SK-N-SH (cell line): ENCODE measurements around the gene EVI5. TPM values are rescaled to one million over a fixed set of nuclear protein-coding genes. Genes with fewer than 3 reads are reported as not detected.

ENCODE experiments used
- CTCF ChIA-PET: fragments of 300-600, 350-600 bp; formaldehyde crosslinking; extraction: SDS; loops from one replicate; lab custom pipeline; 2021; lab: Yijun Ruan, JAX
- POLR2A ChIA-PET: fragments of 350-600 bp; sonication (Branson Sonifier 250); formaldehyde crosslinking; extraction: SDS; loops from one replicate; lab custom pipeline; 2020; ENCODE audit warnings: antibody characterized with exemption, inconsistent platforms; lab: Yijun Ruan, JAX
- DNase-seq: peaks from one replicate; pipeline ENCODE4 v3.0.0; 2012
- H2AFZ ChIP-seq: fragments of 200-600 bp; sonication (generic); 2 replicates; pipeline ENCODE4 v1.8.1; 2016; ENCODE audit warnings: antibody characterized with exemption, mild to moderate bottlenecking, low read depth
- H3F3A ChIP-seq: fragments of 200-600 bp; sonication (generic); replicated peaks from 2 replicates; pipeline ENCODE3; 2016; ENCODE audit warnings: antibody characterized with exemption, mild to moderate bottlenecking; ENCODE audit not compliant: insufficient read depth
- H3K27ac ChIP-seq, 2 experiments: fragments of 200-500 bp in 1 of 2; fragments of 200-600 bp in 1 of 2; sonication (Bioruptor generic) in 1 of 2; sonication (generic), shearing (Covaris generic) in 1 of 2; 2 replicates each; pipeline versions ENCODE4 v1.5.1 to v1.6.1; 2014 to 2016; ENCODE audit warnings: low read depth in 2 of 2, inconsistent platforms in 1 of 2, low read length in 1 of 2, mild to moderate bottlenecking in 1 of 2, mixed read lengths in 1 of 2
- H3K27me3 ChIP-seq: fragments of 200-600 bp; sonication (generic), shearing (Covaris generic); 2 replicates; pipeline ENCODE4 v1.6.1; 2016; ENCODE audit warnings: mixed run types; ENCODE audit not compliant: insufficient read depth
- H3K36me3 ChIP-seq, 2 experiments: fragments of 200-500 bp in 1 of 2; fragments of 200-600 bp in 1 of 2; sonication (Bioruptor generic) in 1 of 2; sonication (generic) in 1 of 2; replicated peaks in 1 of 2; 2 replicates each; pipeline versions ENCODE3 to v1.5.1; 2014 to 2016; ENCODE audit warnings: low read length in 1 of 2, mild to moderate bottlenecking in 1 of 2; ENCODE audit not compliant: insufficient read depth in 2 of 2, control insufficient read depth in 1 of 2
- H3K4me1 ChIP-seq, 2 experiments: fragments of 200-500 bp in 1 of 2; fragments of 200-600 bp in 1 of 2; sonication (Bioruptor generic) in 1 of 2; sonication (generic), shearing (Covaris generic) in 1 of 2; 2 replicates each; pipeline versions ENCODE4 v1.5.1 to v1.6.1; 2014 to 2016; ENCODE audit warnings: low read depth in 1 of 2, low read length in 1 of 2, mixed run types in 1 of 2; ENCODE audit not compliant: insufficient read depth in 2 of 2, control insufficient read depth in 1 of 2
- H3K4me2 ChIP-seq: fragments of 200-600 bp; sonication (generic), shearing (Covaris generic); 2 replicates; pipeline ENCODE4 v1.6.1; 2017; ENCODE audit warnings: mixed run types
- H3K4me3 ChIP-seq, 2 experiments: fragments of 200-500 bp in 1 of 2; fragments of 200-600 bp in 1 of 2; sonication (Bioruptor generic) in 1 of 2; sonication (generic), shearing (Covaris generic) in 1 of 2; 2 replicates each; pipeline versions ENCODE4 v1.5.1 to v1.8.1; 2014 to 2016; ENCODE audit warnings: low read depth in 2 of 2, inconsistent platforms in 1 of 2, low read length in 1 of 2, mild to moderate bottlenecking in 1 of 2, mixed read lengths in 1 of 2, moderate library complexity in 1 of 2
- H3K79me2 ChIP-seq: fragments of 200-600 bp; sonication (generic); 2 replicates; pipeline ENCODE4 v1.8.1; 2017; ENCODE audit warnings: mild to moderate bottlenecking; ENCODE audit not compliant: insufficient read depth
- H3K9ac ChIP-seq: fragments of 200-600 bp; sonication (generic); 2 replicates; pipeline ENCODE4 v1.6.1; 2017; ENCODE audit warnings: mixed run types
- H3K9me2 ChIP-seq: fragments of 200-600 bp; sonication (generic); 2 replicates; pipeline ENCODE4 v1.6.1; 2017; ENCODE audit warnings: mixed run types
- H3K9me3 ChIP-seq: fragments of 200-600 bp; sonication (generic); 2 replicates; pipeline ENCODE4 v1.6.1; 2017; ENCODE audit warnings: mixed run types, mild to moderate bottlenecking, moderate library complexity
- H4K20me1 ChIP-seq: fragments of 200-600 bp; sonication (generic); 2 replicates; pipeline ENCODE4 v1.6.1; 2017; ENCODE audit warnings: mild to moderate bottlenecking, mixed run types; ENCODE audit not compliant: insufficient read depth
- EP300 ChIP-seq, 2 experiments: IDR thresholded peaks; 2 replicates each; pipeline versions ENCODE4 v1.4.0 to v1.6.1; 2012; ENCODE audit warnings: borderline replicate concordance in 1 of 2, low read depth in 1 of 2, low read length in 1 of 2
- FOXM1 ChIP-seq: IDR thresholded peaks from 2 replicates; pipeline ENCODE4 v1.4.0; 2012; ENCODE audit warnings: low read depth, mild to moderate bottlenecking
- GABPA ChIP-seq: IDR thresholded peaks from 2 replicates; pipeline ENCODE4 v1.4.0; 2012; ENCODE audit warnings: low read depth, mild to moderate bottlenecking
- MEF2A ChIP-seq: IDR thresholded peaks from 2 replicates; pipeline ENCODE4 v1.4.0; 2012; ENCODE audit warnings: low read depth, borderline replicate concordance
- NFIC ChIP-seq: IDR thresholded peaks from 2 replicates; pipeline ENCODE4 v1.4.0; 2012; ENCODE audit warnings: borderline replicate concordance
- NRF1 ChIP-seq: IDR thresholded peaks from 2 replicates; pipeline ENCODE4 v1.6.1; 2012; ENCODE audit warnings: low read depth, mild to moderate bottlenecking, low read length
- SIN3A ChIP-seq: IDR thresholded peaks from 2 replicates; pipeline ENCODE4 v1.6.1; 2012; ENCODE audit warnings: low read depth, mild to moderate bottlenecking, low read length, moderate library complexity, borderline replicate concordance
- TAF1 ChIP-seq: IDR thresholded peaks from 2 replicates; pipeline ENCODE4 v1.6.1; 2012; ENCODE audit warnings: low read depth, mild to moderate bottlenecking, low read length, moderate library complexity, borderline replicate concordance
- TCF12 ChIP-seq: IDR thresholded peaks from 2 replicates; pipeline ENCODE4 v1.4.0; 2012
- TEAD4 ChIP-seq: IDR thresholded peaks from 2 replicates; pipeline ENCODE4 v1.4.0; 2012; ENCODE audit warnings: mild to moderate bottlenecking, borderline replicate concordance; ENCODE audit not compliant: insufficient read depth
- WGBS: methylation state at CpG from one replicate; pipeline ENCODE4 v1.1.6; 2017; ENCODE audit warnings: low lambda C conversion rate; 5-methylcytosine and 5-hydroxymethylcytosine counted together
- polyA plus RNA-seq, 3 experiments: library from polyadenylated mRNA; depleted of rRNA; stranded (reverse); fragments of >200 nt; gene quantifications; 2 replicates each; pipeline ENCODE4 v1.2.3, GENCODE V29; 2012
- TF ChIP-seq, protein P1 (sequence below): fragments of 150-350 bp; IDR thresholded peaks from 2 replicates; pipeline ENCODE4 v1.6.1; 2017; ENCODE audit warnings: antibody characterized with exemption, low read length, low read depth, borderline replicate concordance
- TF ChIP-seq, protein P2 (sequence below): IDR thresholded peaks from 2 replicates; pipeline ENCODE4 v1.6.1; 2012; ENCODE audit warnings: mild to moderate bottlenecking, low read depth, low read length, moderate library complexity

EVI5 gene
- polyA plus RNA-seq, 1 of the 3 experiments (the other 2 are of a cell fraction): 5.7 TPM

DNA sequence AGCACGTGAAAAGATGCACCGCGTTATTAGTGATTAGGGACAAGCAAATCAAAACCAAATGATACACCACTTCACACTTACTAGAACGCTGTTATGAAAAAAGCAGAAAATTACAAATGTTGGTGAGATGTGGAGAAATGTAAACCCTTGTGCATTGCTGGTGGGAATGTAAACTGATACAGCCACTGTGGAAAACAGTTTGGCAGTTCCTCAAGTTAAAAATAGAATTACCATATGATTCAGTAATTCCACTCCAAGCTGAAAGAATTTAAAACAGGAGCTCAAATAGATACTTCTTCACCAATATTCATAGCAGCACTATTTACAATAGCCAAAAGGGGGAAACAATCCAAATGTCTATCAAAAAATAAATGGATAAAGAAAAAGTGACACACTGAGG lies 10.3 kb upstream of the EVI5 start:
- DNase-seq: no peak
- ChIA-PET CTCF (interaction anchor here (1.8 kb wide), 1 partner anchor 36 kb away, joined by 5 read pairs; the partner anchor contains the start of gene RPL5), POLR2A (no interaction called here)
- no peak overlapping the region for H3K4me3 ChIP-seq
- H3K9me3 ChIP-seq: no peaks in the 10 kb centered on the region
- TF ChIP-seq MEF2A: peak; percentile 81; the same call in 1 of the 2 replicates
- no peak for TF ChIP-seq GABPA
- no peak overlapping the region for H3K9ac ChIP-seq
- H3K79me2 ChIP-seq: no peaks in the 10 kb centered on the region
- H4K20me1 ChIP-seq: no peaks in the 10 kb centered on the region
- H3K27me3 ChIP-seq: no peaks in the 10 kb centered on the region
- H2AFZ ChIP-seq: no peak overlapping the region
- H3K27ac ChIP-seq: no peak overlapping the region
- H3K4me1 ChIP-seq: no peaks in the 10 kb centered on the region
- no peak overlapping the region for H3K4me2 ChIP-seq
- peaks cover 5% of the 10 kb centered on the region for H3F3A ChIP-seq
- no peaks in the 10 kb centered on the region for H3K9me2 ChIP-seq
- WGBS: 86% methylated on average over 4 of the region's 4 CpGs
- no peaks in the 10 kb centered on the region for H3K36me3 ChIP-seq

DNA sequence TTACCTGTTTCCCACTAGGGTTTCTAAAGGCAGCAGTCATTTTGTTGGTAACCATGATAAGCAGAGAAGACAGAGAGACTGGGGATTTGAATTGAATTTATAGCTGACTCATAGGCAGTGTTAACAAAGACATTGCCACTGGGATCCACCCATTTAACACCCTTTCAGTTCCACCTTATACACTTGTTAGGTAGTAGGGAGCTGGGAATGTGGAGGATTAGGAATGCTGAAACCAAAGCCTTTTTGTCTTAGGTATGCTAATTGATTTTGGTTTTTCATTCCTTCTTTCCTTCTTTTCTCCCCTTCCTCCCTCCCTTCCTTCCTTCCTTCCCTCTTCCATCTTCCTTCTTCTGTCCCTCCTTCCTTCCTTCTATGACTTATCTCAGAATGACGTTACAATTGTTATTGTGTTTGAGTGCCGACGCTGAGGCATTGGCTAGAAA lies 7.5 kb upstream of the EVI5 start:
- no peak overlapping the region for H2AFZ ChIP-seq
- H3K79me2 ChIP-seq: no peaks in the 10 kb centered on the region
- H3K4me1 ChIP-seq: no peaks in the 10 kb centered on the region
- no peaks in the 10 kb centered on the region for H3K9me2 ChIP-seq
- no peak overlapping the region for H3K9ac ChIP-seq
- no peaks in the 10 kb centered on the region for H4K20me1 ChIP-seq
- no peak overlapping the region for H3K27ac ChIP-seq
- ChIA-PET POLR2A (no interaction called here), CTCF (interaction anchor here (1.4 kb wide), 1 partner anchor 40 kb away, joined by 3 read pairs; the partner anchor contains the start of gene RPL5)
- no peaks in the 10 kb centered on the region for H3K9me3 ChIP-seq
- H3F3A ChIP-seq: no peaks in the 10 kb centered on the region
- 93% methylated on average over 3 of the region's 3 CpGs for WGBS
- H3K4me3 ChIP-seq: no peak overlapping the region
- H3K4me2 ChIP-seq: no peak overlapping the region
- H3K36me3 ChIP-seq: no peaks in the 10 kb centered on the region
- no peaks in the 10 kb centered on the region for H3K27me3 ChIP-seq
- DNase-seq: no peak
- TF ChIP-seq FOXM1 (no peak), EP300 (IDR thresholded peaks at IDR 0.05; ENCODE audit: borderline replicate concordance in 1 of 2, low read depth in 1 of 2, low read length in 1 of 2) (no peak), SIN3A (no peak), TCF12 (no peak), NFIC (no peak), TEAD4 (no peak), TAF1 (no peak), NRF1 (no peak)
- TF ChIP-seq, protein P1, sequence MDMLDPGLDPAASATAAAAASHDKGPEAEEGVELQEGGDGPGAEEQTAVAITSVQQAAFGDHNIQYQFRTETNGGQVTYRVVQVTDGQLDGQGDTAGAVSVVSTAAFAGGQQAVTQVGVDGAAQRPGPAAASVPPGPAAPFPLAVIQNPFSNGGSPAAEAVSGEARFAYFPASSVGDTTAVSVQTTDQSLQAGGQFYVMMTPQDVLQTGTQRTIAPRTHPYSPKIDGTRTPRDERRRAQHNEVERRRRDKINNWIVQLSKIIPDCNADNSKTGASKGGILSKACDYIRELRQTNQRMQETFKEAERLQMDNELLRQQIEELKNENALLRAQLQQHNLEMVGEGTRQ: no peak
- TF ChIP-seq, protein P2, sequence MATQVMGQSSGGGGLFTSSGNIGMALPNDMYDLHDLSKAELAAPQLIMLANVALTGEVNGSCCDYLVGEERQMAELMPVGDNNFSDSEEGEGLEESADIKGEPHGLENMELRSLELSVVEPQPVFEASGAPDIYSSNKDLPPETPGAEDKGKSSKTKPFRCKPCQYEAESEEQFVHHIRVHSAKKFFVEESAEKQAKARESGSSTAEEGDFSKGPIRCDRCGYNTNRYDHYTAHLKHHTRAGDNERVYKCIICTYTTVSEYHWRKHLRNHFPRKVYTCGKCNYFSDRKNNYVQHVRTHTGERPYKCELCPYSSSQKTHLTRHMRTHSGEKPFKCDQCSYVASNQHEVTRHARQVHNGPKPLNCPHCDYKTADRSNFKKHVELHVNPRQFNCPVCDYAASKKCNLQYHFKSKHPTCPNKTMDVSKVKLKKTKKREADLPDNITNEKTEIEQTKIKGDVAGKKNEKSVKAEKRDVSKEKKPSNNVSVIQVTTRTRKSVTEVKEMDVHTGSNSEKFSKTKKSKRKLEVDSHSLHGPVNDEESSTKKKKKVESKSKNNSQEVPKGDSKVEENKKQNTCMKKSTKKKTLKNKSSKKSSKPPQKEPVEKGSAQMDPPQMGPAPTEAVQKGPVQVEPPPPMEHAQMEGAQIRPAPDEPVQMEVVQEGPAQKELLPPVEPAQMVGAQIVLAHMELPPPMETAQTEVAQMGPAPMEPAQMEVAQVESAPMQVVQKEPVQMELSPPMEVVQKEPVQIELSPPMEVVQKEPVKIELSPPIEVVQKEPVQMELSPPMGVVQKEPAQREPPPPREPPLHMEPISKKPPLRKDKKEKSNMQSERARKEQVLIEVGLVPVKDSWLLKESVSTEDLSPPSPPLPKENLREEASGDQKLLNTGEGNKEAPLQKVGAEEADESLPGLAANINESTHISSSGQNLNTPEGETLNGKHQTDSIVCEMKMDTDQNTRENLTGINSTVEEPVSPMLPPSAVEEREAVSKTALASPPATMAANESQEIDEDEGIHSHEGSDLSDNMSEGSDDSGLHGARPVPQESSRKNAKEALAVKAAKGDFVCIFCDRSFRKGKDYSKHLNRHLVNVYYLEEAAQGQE: no peak
